Measurements from ENCODE around the gene PIGQ. TPM values are rescaled to one million over a fixed set of nuclear protein-coding genes. Genes with fewer than 3 reads are reported as not detected.

The PIGQ gene
- total RNA-seq, 4 donors from 2014 or later: 15.9 to 24.0 (median 20.4) TPM

- TF ChIP-seq POLR2A (IDR thresholded peaks at IDR 0.05) (no peak), CTCF (IDR thresholded peaks at IDR 0.05) (no peak)
- Histone ChIP-seq H3K4me1 (peaks cover 26 to 58% (median 26%) of the 10 kb centered on the region in 3 donors), H3K27ac (peak overlapping the region in 2 of 4 donors; percentile 28 to 44), H3K9me3 (no peaks in the 10 kb centered on the region), H3K27me3 (no peaks in the 10 kb centered on the region), H3K36me3 (peaks cover 6 to 47% (median 9%) of the 10 kb centered on the region in 3 donors), H3K4me3 (no peak overlapping the region)
- WGBS, 2 donors: 78 to 94% methylated on average over 3 to 20 of the region's 35 CpGs
- DNase-seq: no peak
- intact Hi-C loops (cut with DNase I): no loop called here
Observed at GRCh38 chr16:625977-626765, 56.4 kb downstream of the PIGQ start.

- Histone ChIP-seq H3K27me3 (no peaks in the 10 kb centered on the region), H3K4me3 (no peak overlapping the region), H3K36me3 (peaks cover 6 to 46% (median 9%) of the 10 kb centered on the region in 3 donors), H3K27ac (peak overlapping the region in 2 of 4 donors; percentile 28 to 44), H3K4me1 (peaks cover 20 to 55% (median 29%) of the 10 kb centered on the region in 3 donors), H3K9me3 (no peaks in the 10 kb centered on the region)
- no peak for TF ChIP-seq POLR2A (IDR thresholded peaks at IDR 0.05)
- no peak for TF ChIP-seq CTCF (IDR thresholded peaks at IDR 0.05)
- intact Hi-C loops (cut with DNase I): no loop called here
- WGBS, 2 donors: 55 to 84% methylated on average over 21 to 22 of the region's 29 CpGs
- no peak for DNase-seq
Observed at GRCh38 chr16:626787-627453, 57.2 kb downstream of the PIGQ start.

GRCh38 chr16:627454-628239 is 57.9 kb downstream of the PIGQ start:
- Histone ChIP-seq H3K4me1 (peaks cover 20 to 47% (median 29%) of the 10 kb centered on the region in 3 donors), H3K27me3 (no peaks in the 10 kb centered on the region), H3K36me3 (peaks cover 6 to 51% (median 9%) of the 10 kb centered on the region in 3 donors), H3K4me3 (no peak overlapping the region), H3K27ac (no peak overlapping the region), H3K9me3 (no peaks in the 10 kb centered on the region)
- intact Hi-C loops (cut with DNase I): no loop called here
- DNase-seq: no peak
- no CpG with 5 or more reads among the region's 50 CpGs for WGBS, 2 donors
- no peak for TF ChIP-seq POLR2A (IDR thresholded peaks at IDR 0.05)
- TF ChIP-seq CTCF (IDR thresholded peaks at IDR 0.05): no peak

- Histone ChIP-seq H3K27ac (no peak overlapping the region), H3K4me3 (no peak overlapping the region), H3K27me3 (no peaks in the 10 kb centered on the region), H3K9me3 (no peaks in the 10 kb centered on the region), H3K4me1 (peaks cover 20 to 41% (median 29%) of the 10 kb centered on the region in 3 donors), H3K36me3 (peaks cover 7 to 59% (median 9%) of the 10 kb centered on the region in 3 donors)
- TF ChIP-seq POLR2A (IDR thresholded peaks at IDR 0.05) (no peak), CTCF (IDR thresholded peaks at IDR 0.05) (no peak)
- intact Hi-C loops (cut with DNase I): no loop called here
- 82 to 87% methylated on average over 5 to 26 of the region's 33 CpGs for WGBS, 2 donors
- DNase-seq: no peak
Observed at GRCh38 chr16:628321-629061, 58.7 kb downstream of the PIGQ start.
